ENCODE results near the gene GNA15.
A peak's percentile ranks its signal among the peaks of the same experiment; 100 is the strongest.

The GNA15 gene

GRCh38 chr19:3125900-3126524 lies 9.8 kb upstream of the GNA15 start:
- CTCF ChIA-PET: interaction anchor here (1.1 to 12.5 kb wide), 10 partner anchors 10 to 175 kb away, joined by 3 to 158 read pairs (median 10); partner anchors contain the start of gene GNA15
- Histone ChIP-seq H3K9me3 (ENCODE audit: control extremely low read depth in 1 of 5, control insufficient read depth in 4 of 5, insufficient read depth in 2 of 5, low read depth in 1 of 5, low read length in 4 of 5) (no peaks in the 10 kb centered on the region), H3K4me1 (ENCODE audit: control extremely low read depth in 1 of 4, control insufficient read depth in 4 of 4, insufficient read depth in 4 of 4, low read length in 3 of 4) (peaks cover 0 to 51% (median 25%) of the 10 kb centered on the region in 4 experiments), H3K36me3 (ENCODE audit: control insufficient read depth in 4 of 4, insufficient read depth in 4 of 4, low read length in 3 of 4) (peaks cover 0 to 15% (median under 1%) of the 10 kb centered on the region in 4 experiments), H3K27ac (ENCODE audit: insufficient read depth in 1 of 2, low read depth in 1 of 2, low read length in 2 of 2, poor library complexity in 1 of 2, severe bottlenecking in 2 of 2) (no peak overlapping the region), H3K27me3 (replicated peaks in 2 of 5; ENCODE audit: control insufficient read depth in 4 of 5, insufficient read depth in 5 of 5, low read length in 4 of 5) (no peaks in the 10 kb centered on the region), H3K4me3 (ENCODE audit: control insufficient read depth in 1 of 7, extremely low read depth in 1 of 7, insufficient read depth in 4 of 7, low read depth in 2 of 7, low read length in 6 of 7) (no peak overlapping the region)
- POLR2A ChIA-PET: no interaction called here
- WGBS (ENCODE audit: insufficient coverage): 61% methylated on average over 11 of the region's 14 CpGs
- peak; percentile 61 to 77 (median 76) for DNase-seq

- no CpG with 5 or more reads among the region's 1 CpG for WGBS (ENCODE audit: insufficient coverage)
- ChIA-PET CTCF (interaction anchor here (1.1 to 12.5 kb wide), 10 partner anchors 11 to 55 kb away, joined by 3 to 158 read pairs (median 8); partner anchors contain the start of gene GNA15), POLR2A (interaction anchor here (0.6 to 1.7 kb wide), 4 partner anchors 26 to 50 kb away, joined by 3 to 6 read pairs (median 4); no protein-coding TSS in a partner anchor)
- no peaks in the 10 kb centered on the region for H3K27me3 ChIP-seq (replicated peaks in 2 of 5; ENCODE audit: control insufficient read depth in 4 of 5, insufficient read depth in 5 of 5, low read length in 4 of 5)
- peak; percentile 41 to 53 (median 42) for DNase-seq
- H3K4me1 ChIP-seq (ENCODE audit: control extremely low read depth in 1 of 4, control insufficient read depth in 4 of 4, insufficient read depth in 4 of 4, low read length in 3 of 4): peaks cover 4 to 69% (median 48%) of the 10 kb centered on the region in 4 experiments
- no peak overlapping the region for H3K27ac ChIP-seq (ENCODE audit: insufficient read depth in 1 of 2, low read depth in 1 of 2, low read length in 2 of 2, poor library complexity in 1 of 2, severe bottlenecking in 2 of 2)
- no peaks in the 10 kb centered on the region for H3K9me3 ChIP-seq (ENCODE audit: control extremely low read depth in 1 of 5, control insufficient read depth in 4 of 5, insufficient read depth in 2 of 5, low read depth in 1 of 5, low read length in 4 of 5)
- H3K4me3 ChIP-seq (ENCODE audit: control insufficient read depth in 1 of 7, extremely low read depth in 1 of 7, insufficient read depth in 4 of 7, low read depth in 2 of 7, low read length in 6 of 7): no peak overlapping the region
- no peaks in the 10 kb centered on the region for H3K36me3 ChIP-seq (ENCODE audit: control insufficient read depth in 4 of 4, insufficient read depth in 4 of 4, low read length in 3 of 4)
Observed at GRCh38 chr19:3129112-3129511, 6.7 kb upstream of the GNA15 start.

GRCh38 chr19:3131168-3131567 lies 4.7 kb upstream of the GNA15 start:
- WGBS (ENCODE audit: insufficient coverage): 95% methylated on average over 20 of the region's 24 CpGs
- DNase-seq: no peak
- CTCF ChIA-PET: interaction anchor here (0.7 to 12.5 kb wide), 7 partner anchors 9 to 184 kb away, joined by 3 to 158 read pairs (median 7); partner anchors contain the start of gene GNA15
- Histone ChIP-seq H3K4me3 (ENCODE audit: control insufficient read depth in 1 of 7, extremely low read depth in 1 of 7, insufficient read depth in 4 of 7, low read depth in 2 of 7, low read length in 6 of 7) (no peak overlapping the region), H3K4me1 (ENCODE audit: control extremely low read depth in 1 of 4, control insufficient read depth in 4 of 4, insufficient read depth in 4 of 4, low read length in 3 of 4) (peaks cover 7 to 66% (median 53%) of the 10 kb centered on the region in 4 experiments), H3K27ac (ENCODE audit: insufficient read depth in 1 of 2, low read depth in 1 of 2, low read length in 2 of 2, poor library complexity in 1 of 2, severe bottlenecking in 2 of 2) (peak overlapping the region in 1 of 2 experiments; percentile 14), H3K36me3 (ENCODE audit: control insufficient read depth in 4 of 4, insufficient read depth in 4 of 4, low read length in 3 of 4) (no peaks in the 10 kb centered on the region), H3K27me3 (replicated peaks in 2 of 5; ENCODE audit: control insufficient read depth in 4 of 5, insufficient read depth in 5 of 5, low read length in 4 of 5) (no peaks in the 10 kb centered on the region), H3K9me3 (ENCODE audit: control extremely low read depth in 1 of 5, control insufficient read depth in 4 of 5, insufficient read depth in 2 of 5, low read depth in 1 of 5, low read length in 4 of 5) (no peaks in the 10 kb centered on the region)
- POLR2A ChIA-PET: interaction anchor here (1.4 kb wide), 1 partner anchor 11 kb away, joined by 3 read pairs; no protein-coding TSS in a partner anchor

GRCh38 chr19:3132971-3133792 lies 2.7 kb upstream of the GNA15 start:
- POLR2A ChIA-PET: interaction anchor here (0.9 to 1.5 kb wide), 10 partner anchors 9 to 183 kb away, joined by 3 to 7 read pairs (median 4); no protein-coding TSS in a partner anchor
- no peaks in the 10 kb centered on the region for H3K36me3 ChIP-seq (ENCODE audit: control insufficient read depth in 4 of 4, insufficient read depth in 4 of 4, low read length in 3 of 4)
- WGBS (ENCODE audit: insufficient coverage): 0% methylated on average over 17 of the region's 24 CpGs
- peaks cover 7 to 80% (median 65%) of the 10 kb centered on the region in 4 experiments for H3K4me1 ChIP-seq (ENCODE audit: control extremely low read depth in 1 of 4, control insufficient read depth in 4 of 4, insufficient read depth in 4 of 4, low read length in 3 of 4)
- no peaks in the 10 kb centered on the region for H3K9me3 ChIP-seq (ENCODE audit: control extremely low read depth in 1 of 5, control insufficient read depth in 4 of 5, insufficient read depth in 2 of 5, low read depth in 1 of 5, low read length in 4 of 5)
- DNase-seq: peak; percentile 94 to 99 (median 98)
- CTCF ChIA-PET: interaction anchor here (0.7 to 12.5 kb wide), 11 partner anchors 7 to 176 kb away, joined by 3 to 158 read pairs (median 5); partner anchors contain the start of gene GNA15
- no peaks in the 10 kb centered on the region for H3K27me3 ChIP-seq (replicated peaks in 2 of 5; ENCODE audit: control insufficient read depth in 4 of 5, insufficient read depth in 5 of 5, low read length in 4 of 5)
- H3K27ac ChIP-seq (ENCODE audit: insufficient read depth in 1 of 2, low read depth in 1 of 2, low read length in 2 of 2, poor library complexity in 1 of 2, severe bottlenecking in 2 of 2): peak overlapping the region; percentile 96
- H3K4me3 ChIP-seq (ENCODE audit: control insufficient read depth in 1 of 7, extremely low read depth in 1 of 7, insufficient read depth in 4 of 7, low read depth in 2 of 7, low read length in 6 of 7): peak overlapping the region in 6 of 7 experiments; percentile 20 to 66 (median 51)

GRCh38 chr19:3133793-3134116 lies 2.1 kb upstream of the GNA15 start:
- CTCF ChIA-PET: interaction anchor here (1.3 to 12.5 kb wide), 6 partner anchors 6 to 172 kb away, joined by 3 to 158 read pairs (median 18); partner anchors contain the start of gene GNA15
- no peaks in the 10 kb centered on the region for H3K9me3 ChIP-seq (ENCODE audit: control extremely low read depth in 1 of 5, control insufficient read depth in 4 of 5, insufficient read depth in 2 of 5, low read depth in 1 of 5, low read length in 4 of 5)
- no peaks in the 10 kb centered on the region for H3K27me3 ChIP-seq (replicated peaks in 2 of 5; ENCODE audit: control insufficient read depth in 4 of 5, insufficient read depth in 5 of 5, low read length in 4 of 5)
- no peak for DNase-seq
- H3K4me1 ChIP-seq (ENCODE audit: control extremely low read depth in 1 of 4, control insufficient read depth in 4 of 4, insufficient read depth in 4 of 4, low read length in 3 of 4): peaks cover 7 to 82% (median 68%) of the 10 kb centered on the region in 4 experiments
- peak overlapping the region in 3 of 7 experiments; percentile 19 to 54 (median 48) for H3K4me3 ChIP-seq (ENCODE audit: control insufficient read depth in 1 of 7, extremely low read depth in 1 of 7, insufficient read depth in 4 of 7, low read depth in 2 of 7, low read length in 6 of 7)
- H3K36me3 ChIP-seq (ENCODE audit: control insufficient read depth in 4 of 4, insufficient read depth in 4 of 4, low read length in 3 of 4): no peaks in the 10 kb centered on the region
- H3K27ac ChIP-seq (ENCODE audit: insufficient read depth in 1 of 2, low read depth in 1 of 2, low read length in 2 of 2, poor library complexity in 1 of 2, severe bottlenecking in 2 of 2): peak overlapping the region; percentile 96
- POLR2A ChIA-PET: interaction anchor here (0.9 to 1.5 kb wide), 5 partner anchors 8 to 184 kb away, joined by 3 to 7 read pairs (median 3); no protein-coding TSS in a partner anchor
- 61% methylated on average over 4 of the region's 4 CpGs for WGBS (ENCODE audit: insufficient coverage)

- CTCF ChIA-PET: interaction anchor here (6.5 to 11.1 kb wide), 2 partner anchors 7 to 10 kb away, joined by 29 to 158 read pairs; partner anchors contain the start of gene GNA15
- peaks cover 7 to 75% (median 71%) of the 10 kb centered on the region in 4 experiments for H3K4me1 ChIP-seq (ENCODE audit: control extremely low read depth in 1 of 4, control insufficient read depth in 4 of 4, insufficient read depth in 4 of 4, low read length in 3 of 4)
- H3K27ac ChIP-seq (ENCODE audit: insufficient read depth in 1 of 2, low read depth in 1 of 2, low read length in 2 of 2, poor library complexity in 1 of 2, severe bottlenecking in 2 of 2): peak overlapping the region; percentile 95
- no peaks in the 10 kb centered on the region for H3K9me3 ChIP-seq (ENCODE audit: control extremely low read depth in 1 of 5, control insufficient read depth in 4 of 5, insufficient read depth in 2 of 5, low read depth in 1 of 5, low read length in 4 of 5)
- WGBS (ENCODE audit: insufficient coverage): 5% methylated on average over 12 of the region's 16 CpGs
- peak overlapping the region; percentile 79 to 98 (median 96) for H3K4me3 ChIP-seq (ENCODE audit: control insufficient read depth in 1 of 7, extremely low read depth in 1 of 7, insufficient read depth in 4 of 7, low read depth in 2 of 7, low read length in 6 of 7)
- no peak for DNase-seq
- H3K27me3 ChIP-seq (replicated peaks in 2 of 5; ENCODE audit: control insufficient read depth in 4 of 5, insufficient read depth in 5 of 5, low read length in 4 of 5): no peaks in the 10 kb centered on the region
- H3K36me3 ChIP-seq (ENCODE audit: control insufficient read depth in 4 of 4, insufficient read depth in 4 of 4, low read length in 3 of 4): peaks cover 0 to 9% (median 6%) of the 10 kb centered on the region in 4 experiments
- POLR2A ChIA-PET: no interaction called here
Observed at GRCh38 chr19:3136684-3137055, 837 bp downstream of the GNA15 start.
